ENCODE measurements around the gene HGS. TPM values are rescaled to one million over a fixed set of nuclear protein-coding genes. Genes with fewer than 3 reads are reported as not detected.

HGS gene
- total RNA-seq, 4 donors from 2014 or later, result 35.4 to 79.5 (median 60.5) TPM

DNA sequence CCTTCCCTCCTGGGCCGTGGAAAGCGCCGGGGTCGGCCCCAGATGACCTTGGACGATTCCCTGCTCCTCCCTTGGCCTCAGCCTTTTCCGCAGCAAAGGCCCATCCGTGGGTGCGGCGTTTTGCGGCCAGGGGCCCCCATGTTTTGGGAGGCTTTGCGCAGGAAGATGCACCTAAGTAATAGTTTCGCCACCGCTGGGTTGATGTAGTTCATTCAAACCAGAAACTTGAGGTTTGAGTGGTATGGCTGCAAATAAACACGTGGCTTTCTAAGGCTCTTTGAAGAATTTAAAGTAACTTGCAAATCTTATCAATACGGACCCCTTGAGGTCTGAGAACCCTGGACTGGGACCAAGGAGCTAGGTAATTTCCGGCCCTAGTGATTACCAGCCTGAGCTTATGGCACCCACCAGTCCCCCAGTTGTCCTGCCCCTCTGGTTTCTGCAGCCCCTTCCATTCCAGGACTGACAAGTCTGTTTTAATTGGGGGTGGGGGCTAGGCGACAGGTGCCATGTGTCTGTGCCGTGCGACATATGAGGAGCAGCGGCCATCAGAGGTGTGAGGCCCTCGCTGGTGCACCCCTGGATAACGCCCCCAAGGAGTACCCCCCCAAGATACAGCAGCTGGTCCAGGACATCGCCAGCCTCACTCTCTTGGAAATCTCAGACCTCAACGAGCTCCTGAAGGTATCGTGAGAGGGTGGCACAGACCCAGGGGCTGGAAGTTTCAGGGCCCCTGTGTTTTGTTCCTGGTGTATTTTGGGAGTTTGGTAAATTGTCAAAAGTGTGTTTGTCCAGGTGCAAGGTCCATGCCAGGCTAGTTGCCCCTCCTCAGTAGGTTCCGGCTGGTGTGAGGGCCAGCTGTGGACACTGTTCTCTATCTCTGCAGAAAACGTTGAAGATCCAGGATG is 20.2 kb downstream of the HGS start:
- no peak for TF ChIP-seq CTCF (IDR thresholded peaks at IDR 0.05; ENCODE audit: low read depth)

DNA sequence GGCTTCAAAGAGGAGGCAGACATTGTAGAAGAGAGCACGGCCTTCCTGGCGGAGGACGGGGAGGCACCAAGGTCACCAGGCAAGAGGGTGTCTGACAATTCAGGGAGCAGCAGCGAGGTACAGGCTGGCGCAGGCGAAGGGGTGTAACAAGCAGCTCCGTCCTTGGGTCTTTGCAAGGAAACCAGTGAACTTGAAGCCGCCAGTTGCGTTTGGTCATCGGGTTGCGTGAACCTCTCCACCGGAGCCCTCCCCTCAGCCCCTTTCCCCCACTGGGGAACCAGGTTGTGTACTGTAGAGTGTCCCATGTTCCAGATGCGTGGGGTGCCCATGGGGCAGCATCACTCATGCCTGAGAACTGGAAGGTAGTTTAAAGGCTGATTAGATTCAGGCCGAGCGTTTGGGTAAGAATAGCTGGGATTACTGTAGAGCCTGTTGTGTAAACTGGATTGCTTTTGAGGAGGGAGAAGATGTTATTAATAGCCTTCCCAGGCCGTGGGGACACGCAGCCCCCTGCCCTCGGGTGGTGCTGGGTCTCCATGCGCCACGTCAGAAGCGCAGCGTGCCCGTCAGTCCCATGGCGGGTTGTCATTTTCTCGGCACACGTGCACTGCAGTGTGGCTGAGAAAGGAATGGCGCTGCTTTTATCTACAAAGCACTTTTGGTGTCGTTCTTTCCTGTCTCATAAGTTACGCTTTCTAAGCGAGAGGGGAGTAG is 21.9 kb downstream of the HGS start:
- no peak for TF ChIP-seq CTCF (IDR thresholded peaks at IDR 0.05; ENCODE audit: low read depth)

DNA sequence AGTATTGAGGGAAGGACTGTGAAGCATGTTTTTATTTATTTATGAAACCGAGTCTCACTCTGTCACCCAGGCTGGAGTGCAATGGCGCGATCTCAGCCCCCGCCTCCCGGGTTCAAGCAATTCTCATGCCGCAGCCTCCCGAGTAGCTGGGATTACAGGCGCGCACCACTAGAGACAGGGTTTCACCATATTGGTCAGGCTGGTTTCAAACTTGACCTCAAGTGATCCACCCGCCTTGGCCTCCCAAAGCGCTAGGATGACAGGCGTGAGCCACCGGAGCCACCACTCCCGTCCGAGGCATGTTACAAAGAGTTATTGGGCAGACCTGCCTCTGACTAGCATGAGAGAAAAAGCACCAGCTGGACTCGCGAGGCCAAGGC is 22.4 kb downstream of the HGS start:
- no peak for TF ChIP-seq CTCF (IDR thresholded peaks at IDR 0.05; ENCODE audit: low read depth)

GRCh38 chr17:81706757-81707624 is 23.2 kb downstream of the HGS start:
- TF ChIP-seq CTCF (IDR thresholded peaks at IDR 0.05; ENCODE audit: low read depth), result no peak

DNA sequence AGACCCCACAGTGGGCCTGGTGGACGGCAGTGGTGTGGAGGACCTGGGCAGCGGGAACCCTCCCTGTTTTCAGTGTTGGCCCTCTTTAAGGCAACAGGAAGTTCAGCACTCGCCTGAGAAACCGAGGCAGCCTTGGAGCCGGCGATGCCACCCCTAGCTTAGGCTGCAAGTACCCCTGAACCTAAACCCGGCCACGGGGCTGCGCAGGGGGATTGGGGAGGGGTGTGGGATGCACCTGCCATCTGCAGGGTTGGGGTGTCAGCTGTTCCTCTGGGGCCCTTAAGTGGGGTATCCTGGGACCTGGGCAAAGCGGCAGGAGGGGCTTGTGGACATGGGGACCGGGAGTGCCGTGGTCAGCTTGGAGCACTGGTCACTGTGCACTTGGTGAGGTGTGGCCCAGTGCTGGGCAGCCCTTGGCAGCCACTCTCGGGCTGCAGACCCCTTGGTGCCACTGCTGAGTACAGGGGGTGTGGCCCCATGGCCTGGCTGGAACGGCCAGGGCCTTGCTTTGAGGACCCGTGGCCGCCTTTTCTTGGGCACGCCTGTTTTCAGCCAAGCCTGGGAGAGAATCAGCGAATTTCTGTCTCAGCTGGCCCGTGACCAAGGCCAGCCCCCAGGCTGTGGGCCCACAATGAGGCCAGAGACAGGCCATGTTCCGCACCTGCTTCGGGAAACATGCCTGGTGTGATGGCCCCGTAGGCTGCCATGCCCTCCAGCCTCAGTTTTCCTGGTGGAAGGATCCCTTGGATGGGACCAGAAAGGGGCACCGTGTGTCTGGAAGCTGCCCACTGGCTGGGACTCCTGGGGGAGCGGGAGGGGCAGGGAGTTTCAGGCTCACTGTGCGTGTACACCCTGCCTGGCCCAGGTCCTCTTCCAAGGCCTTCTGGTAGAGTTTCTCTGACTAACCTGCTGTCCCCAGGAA is 24.2 kb downstream of the HGS start:
- TF ChIP-seq CTCF (IDR thresholded peaks at IDR 0.05; ENCODE audit: low read depth), result no peak

- no peak for TF ChIP-seq CTCF (IDR thresholded peaks at IDR 0.05; ENCODE audit: low read depth)
Observed at GRCh38 chr17:81708739-81709185, 25.0 kb downstream of the HGS start.

All from subcutaneous adipose tissue (tissue), 4 donors.